ENCODE data around the gene AGTRAP.

AGTRAP gene

DNA sequence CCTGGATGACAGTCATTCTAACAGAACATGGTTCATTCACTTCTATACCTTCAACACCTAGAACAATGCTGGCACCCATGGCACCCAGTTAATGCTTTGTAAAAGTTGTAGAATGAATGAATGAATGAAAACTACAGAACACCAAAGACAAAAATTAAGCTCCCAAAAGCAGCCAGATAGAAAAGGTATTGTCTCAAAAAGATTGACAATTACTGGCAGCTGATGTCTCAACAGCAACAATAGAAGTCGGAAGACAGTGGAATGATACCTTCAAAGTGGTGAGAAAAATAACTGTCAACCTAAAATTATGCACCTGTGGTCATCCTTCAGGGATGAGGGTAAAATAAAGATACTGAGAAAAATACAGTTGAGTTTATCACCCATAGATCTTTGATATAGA lies 21.1 kb downstream of the AGTRAP start:
- in situ Hi-C loops (cut with MboI; ENCODE audit: low pct_unique_long_range_greater_than_20kb, low sequenced_read_pairs, unreplicated experiment) = no loop called here

GRCh38 chr1:11759791-11760190 lies 23.9 kb downstream of the AGTRAP start:
- in situ Hi-C loops (cut with MboI; ENCODE audit: low pct_unique_long_range_greater_than_20kb, low sequenced_read_pairs, unreplicated experiment) = no loop called here
- TF ChIP-seq, protein P1, sequence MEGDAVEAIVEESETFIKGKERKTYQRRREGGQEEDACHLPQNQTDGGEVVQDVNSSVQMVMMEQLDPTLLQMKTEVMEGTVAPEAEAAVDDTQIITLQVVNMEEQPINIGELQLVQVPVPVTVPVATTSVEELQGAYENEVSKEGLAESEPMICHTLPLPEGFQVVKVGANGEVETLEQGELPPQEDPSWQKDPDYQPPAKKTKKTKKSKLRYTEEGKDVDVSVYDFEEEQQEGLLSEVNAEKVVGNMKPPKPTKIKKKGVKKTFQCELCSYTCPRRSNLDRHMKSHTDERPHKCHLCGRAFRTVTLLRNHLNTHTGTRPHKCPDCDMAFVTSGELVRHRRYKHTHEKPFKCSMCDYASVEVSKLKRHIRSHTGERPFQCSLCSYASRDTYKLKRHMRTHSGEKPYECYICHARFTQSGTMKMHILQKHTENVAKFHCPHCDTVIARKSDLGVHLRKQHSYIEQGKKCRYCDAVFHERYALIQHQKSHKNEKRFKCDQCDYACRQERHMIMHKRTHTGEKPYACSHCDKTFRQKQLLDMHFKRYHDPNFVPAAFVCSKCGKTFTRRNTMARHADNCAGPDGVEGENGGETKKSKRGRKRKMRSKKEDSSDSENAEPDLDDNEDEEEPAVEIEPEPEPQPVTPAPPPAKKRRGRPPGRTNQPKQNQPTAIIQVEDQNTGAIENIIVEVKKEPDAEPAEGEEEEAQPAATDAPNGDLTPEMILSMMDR (IDR thresholded peaks at IDR 0.05; ENCODE audit: extremely low read depth, insufficient read depth, missing control alignments) = no peak
- DNase-seq (ENCODE audit: low spot score) = no peak

More for the DNA sequence above, 21.1 kb downstream of the AGTRAP start:
- DNase-seq (ENCODE audit: low spot score) = no peak
- TF ChIP-seq, protein P1 (IDR thresholded peaks at IDR 0.05; ENCODE audit: extremely low read depth, insufficient read depth, missing control alignments) = no peak

DNA sequence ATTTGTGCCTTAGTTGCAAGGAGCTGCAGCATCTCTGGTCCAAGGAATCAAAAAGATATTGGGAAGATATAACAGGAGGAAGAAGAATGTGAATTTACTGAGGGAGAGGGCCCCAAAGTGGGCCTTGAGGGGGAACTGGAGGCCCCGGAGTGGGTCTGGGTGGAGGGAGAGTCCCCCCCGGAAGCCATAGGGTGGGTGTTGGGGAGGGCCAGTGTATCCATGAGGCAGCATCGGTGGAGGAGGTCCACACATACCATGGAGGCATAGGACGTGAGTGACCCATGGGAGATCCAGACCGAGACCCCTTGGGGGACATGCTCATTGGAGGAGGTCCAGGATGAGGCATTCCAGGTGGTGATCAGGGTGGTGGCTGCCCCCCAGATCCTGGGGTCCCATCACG lies 25.3 kb downstream of the AGTRAP start:
- TF ChIP-seq, protein P1 (IDR thresholded peaks at IDR 0.05; ENCODE audit: extremely low read depth, insufficient read depth, missing control alignments) = no peak
- in situ Hi-C loops (cut with MboI; ENCODE audit: low pct_unique_long_range_greater_than_20kb, low sequenced_read_pairs, unreplicated experiment) = no loop called here
- no peak for DNase-seq (ENCODE audit: low spot score)

DNA sequence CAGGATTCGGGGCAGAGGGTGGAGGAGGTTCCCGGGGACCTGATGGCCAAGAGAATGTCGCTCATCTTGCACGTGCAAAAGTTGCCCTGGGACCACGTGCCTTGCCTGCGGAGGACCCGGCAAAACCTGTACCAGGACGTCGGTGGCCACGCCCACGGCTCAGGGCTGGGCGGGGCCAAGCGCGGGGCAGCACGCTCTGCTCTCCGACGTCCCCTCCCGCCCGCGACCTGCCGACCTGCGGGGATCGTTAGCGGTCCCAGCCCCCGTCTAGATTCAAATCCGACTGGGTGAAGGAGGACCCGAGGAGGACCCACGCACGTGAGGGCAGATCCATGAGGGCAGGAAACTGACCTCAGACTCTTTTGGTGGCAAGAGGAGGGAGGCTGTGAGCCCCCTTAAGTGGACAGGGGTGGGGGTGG lies 26.1 kb downstream of the AGTRAP start, which contains the start of gene C1orf167:
TSS of gene C1orf167 (plus strand) at position 206 of the 419 bp plus-strand sequence. CDS start 2,208 bp downstream, outside the sequence.
- in situ Hi-C loops (cut with MboI; ENCODE audit: low pct_unique_long_range_greater_than_20kb, low sequenced_read_pairs, unreplicated experiment) = no loop called here
- TF ChIP-seq, protein P1 (IDR thresholded peaks at IDR 0.05; ENCODE audit: extremely low read depth, insufficient read depth, missing control alignments) = no peak
- no peak for DNase-seq (ENCODE audit: low spot score)

- TF ChIP-seq, protein P1 (IDR thresholded peaks at IDR 0.05; ENCODE audit: extremely low read depth, insufficient read depth, missing control alignments) = no peak
- DNase-seq (ENCODE audit: low spot score) = no peak
- in situ Hi-C loops (cut with MboI; ENCODE audit: low pct_unique_long_range_greater_than_20kb, low sequenced_read_pairs, unreplicated experiment) = no loop called here
Measured at GRCh38 chr1:11764115-11764514, 28.2 kb downstream of the AGTRAP start.

DNA sequence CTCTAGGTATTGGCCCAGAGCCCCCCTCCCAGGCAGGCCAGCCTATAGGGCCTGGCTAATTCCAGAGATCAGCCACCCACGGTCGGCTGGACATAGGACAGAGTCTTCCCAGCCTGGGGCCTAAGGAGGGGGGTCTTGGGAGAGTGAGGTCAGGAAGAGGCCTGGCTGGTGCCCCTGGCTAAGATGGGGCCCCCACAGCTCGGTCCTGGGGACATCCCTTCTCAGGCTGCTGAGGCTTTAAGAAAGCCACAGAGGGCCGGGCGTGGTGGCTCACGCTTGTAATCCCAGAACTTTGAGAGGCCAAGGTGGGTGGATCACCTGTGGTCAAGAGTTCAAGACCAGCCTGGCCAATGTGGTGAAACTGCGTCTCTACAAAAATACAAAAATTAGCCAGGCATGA lies 28.6 kb downstream of the AGTRAP start:
- in situ Hi-C loops (cut with MboI; ENCODE audit: low pct_unique_long_range_greater_than_20kb, low sequenced_read_pairs, unreplicated experiment) = no loop called here
- TF ChIP-seq, protein P1 (IDR thresholded peaks at IDR 0.05; ENCODE audit: extremely low read depth, insufficient read depth, missing control alignments) = no peak
- no peak for DNase-seq (ENCODE audit: low spot score)

All from GM13977 (cell line).